ENCODE data around the gene CDH4. TPM values are rescaled to one million over a fixed set of nuclear protein-coding genes. Genes with fewer than 3 reads are reported as not detected.

The CDH4 gene
- polyA plus RNA-seq, 1 donor (not counting 4 experiments of a cell fraction or from before 2014, with no cell fraction given) = 2.2 TPM

GRCh38 chr20:61674121-61674520 is 422.1 kb downstream of the CDH4 start:
- Histone ChIP-seq H3K9ac (ENCODE audit: control insufficient read depth, extremely low read depth, insufficient read depth, low read length) (no peak overlapping the region), H3K4me1 (ENCODE audit: control insufficient read depth, extremely low read depth, insufficient read depth, low read length) (no peaks in the 10 kb centered on the region), H3K4me3 (ENCODE audit: control insufficient read depth in 2 of 3, extremely low read depth in 1 of 3, insufficient read depth in 2 of 3, low read depth in 1 of 3, low read length in 3 of 3) (no peak overlapping the region), H4K20me1 (ENCODE audit: control insufficient read depth, extremely low read depth, insufficient read depth, low read length) (peaks cover 5% of the 10 kb centered on the region), H3K9me1 (ENCODE audit: control insufficient read depth, extremely low read depth, insufficient read depth, low read length) (no peaks in the 10 kb centered on the region), H3K27me3 (ENCODE audit: control insufficient read depth, extremely low read depth, insufficient read depth, low read length) (peaks cover 6% of the 10 kb centered on the region), H3K4me2 (ENCODE audit: control insufficient read depth, extremely low read depth, insufficient read depth, low read depth, low read length) (no peak overlapping the region), H2AFZ (ENCODE audit: control insufficient read depth, low read length) (no peak overlapping the region), H3K9me3 (ENCODE audit: control insufficient read depth, low read depth, low read length) (no peaks in the 10 kb centered on the region), H3K79me2 (ENCODE audit: control insufficient read depth, insufficient read depth, low read length) (no peaks in the 10 kb centered on the region), H3K27ac (ENCODE audit: control insufficient read depth, insufficient read depth, low read length) (no peak overlapping the region), H3K36me3 (ENCODE audit: control insufficient read depth in 2 of 2, extremely low read depth in 1 of 2, insufficient read depth in 2 of 2, low read length in 2 of 2) (no peaks in the 10 kb centered on the region)
- FAIRE-seq (no peak), DNase-seq (ENCODE audit: low read depth, low spot score) (no peak)
- no peak for TF ChIP-seq EZH2 (IDR thresholded peaks at IDR 0.05; ENCODE audit: low read length)
- TF ChIP-seq CTCF (optimal IDR thresholded peaks at IDR 0.05 in 1 of 3, IDR thresholded peaks at IDR 0.05 in 1 of 3, conservative IDR thresholded peaks at IDR 0.05 in 1 of 3; ENCODE audit: extremely low read depth in 1 of 3, insufficient read depth in 2 of 3, low read length in 3 of 3) = no peak
- dilution Hi-C loops (cut with MboI; ENCODE audit: extremely low pct_ligation_motif_present, low sequenced_read_pairs) = no loop called here

GRCh38 chr20:61674688-61675087 is 422.6 kb downstream of the CDH4 start:
- Histone ChIP-seq H3K27me3 (ENCODE audit: control insufficient read depth, extremely low read depth, insufficient read depth, low read length) (peaks cover 6% of the 10 kb centered on the region), H3K36me3 (ENCODE audit: control insufficient read depth in 2 of 2, extremely low read depth in 1 of 2, insufficient read depth in 2 of 2, low read length in 2 of 2) (no peaks in the 10 kb centered on the region), H3K9me1 (ENCODE audit: control insufficient read depth, extremely low read depth, insufficient read depth, low read length) (no peaks in the 10 kb centered on the region), H3K4me3 (ENCODE audit: control insufficient read depth in 2 of 3, extremely low read depth in 1 of 3, insufficient read depth in 2 of 3, low read depth in 1 of 3, low read length in 3 of 3) (no peak overlapping the region), H3K9ac (ENCODE audit: control insufficient read depth, extremely low read depth, insufficient read depth, low read length) (no peak overlapping the region), H3K79me2 (ENCODE audit: control insufficient read depth, insufficient read depth, low read length) (no peaks in the 10 kb centered on the region), H4K20me1 (ENCODE audit: control insufficient read depth, extremely low read depth, insufficient read depth, low read length) (peaks cover 5% of the 10 kb centered on the region), H3K4me1 (ENCODE audit: control insufficient read depth, extremely low read depth, insufficient read depth, low read length) (no peaks in the 10 kb centered on the region), H3K9me3 (ENCODE audit: control insufficient read depth, low read depth, low read length) (no peaks in the 10 kb centered on the region), H3K27ac (ENCODE audit: control insufficient read depth, insufficient read depth, low read length) (no peak overlapping the region), H2AFZ (ENCODE audit: control insufficient read depth, low read length) (no peak overlapping the region), H3K4me2 (ENCODE audit: control insufficient read depth, extremely low read depth, insufficient read depth, low read depth, low read length) (no peak overlapping the region)
- TF ChIP-seq CTCF (optimal IDR thresholded peaks at IDR 0.05 in 1 of 3, IDR thresholded peaks at IDR 0.05 in 1 of 3, conservative IDR thresholded peaks at IDR 0.05 in 1 of 3; ENCODE audit: extremely low read depth in 1 of 3, insufficient read depth in 2 of 3, low read length in 3 of 3) (no peak), EZH2 (IDR thresholded peaks at IDR 0.05; ENCODE audit: low read length) (no peak)
- dilution Hi-C loops (cut with MboI; ENCODE audit: extremely low pct_ligation_motif_present, low sequenced_read_pairs) = no loop called here
- no peak for FAIRE-seq
- DNase-seq (ENCODE audit: low read depth, low spot score) = no peak

Measured in keratinocyte (primary cell).